NT2/D1 (cell line): ENCODE data around the gene TLL1.

Experiments used
- DNase-seq: peaks from one replicate; pipeline ENCODE4 v3.0.0-alpha.2; 2011; ENCODE audit warnings: low read depth, low spot score
- H3K27me3 ChIP-seq: 2 replicates; pipeline ENCODE4 v1.6.0; 2011; ENCODE audit warnings: mild to moderate bottlenecking; ENCODE audit not compliant: insufficient read length, insufficient read depth
- H3K36me3 ChIP-seq: 2 replicates; pipeline ENCODE4 v1.6.1; 2011; ENCODE audit warnings: mild to moderate bottlenecking, low read length, mixed read lengths; ENCODE audit not compliant: insufficient read depth, insufficient read length
- H3K4me1 ChIP-seq: 2 replicates; pipeline ENCODE4 v1.5.1; 2011; ENCODE audit not compliant: insufficient read depth, insufficient read length
- H3K4me3 ChIP-seq: 2 replicates; pipeline ENCODE4 v1.5.1; 2011; ENCODE audit warnings: low read depth; ENCODE audit not compliant: insufficient read length
- H3K9ac ChIP-seq: 2 replicates; pipeline ENCODE4 v1.6.0; 2011; ENCODE audit warnings: low read depth; ENCODE audit not compliant: insufficient read length
- H3K9me3 ChIP-seq: 2 replicates; pipeline ENCODE4 v1.5.1; 2011; ENCODE audit warnings: mild to moderate bottlenecking, low read length; ENCODE audit not compliant: insufficient read depth
- SUZ12 ChIP-seq: IDR thresholded peaks from 2 replicates; pipeline ENCODE4 v1.6.1; 2011; ENCODE audit not compliant: insufficient read length, insufficient read depth; ENCODE audit errors: extremely low read depth
- YY1 ChIP-seq: IDR thresholded peaks from 2 replicates; pipeline ENCODE4 v1.6.1; 2011; ENCODE audit not compliant: insufficient read length, insufficient read depth
- ZNF274 ChIP-seq: IDR thresholded peaks from 2 replicates; pipeline ENCODE4 v1.6.1; 2011; ENCODE audit warnings: mild to moderate bottlenecking, low read depth, low read length

TLL1 gene

GRCh38 chr4:165867961-165868360 lies 5.1 kb upstream of the TLL1 start:
- Histone ChIP-seq H3K9me3 (no peaks in the 10 kb centered on the region), H3K36me3 (no peaks in the 10 kb centered on the region), H3K9ac (no peak overlapping the region), H3K4me1 (no peaks in the 10 kb centered on the region), H3K4me3 (no peak overlapping the region), H3K27me3 (peaks cover 20% of the 10 kb centered on the region)
- no peak for DNase-seq
- TF ChIP-seq YY1: no peak
- TF ChIP-seq ZNF274: no peak
- no peak for TF ChIP-seq SUZ12

DNA sequence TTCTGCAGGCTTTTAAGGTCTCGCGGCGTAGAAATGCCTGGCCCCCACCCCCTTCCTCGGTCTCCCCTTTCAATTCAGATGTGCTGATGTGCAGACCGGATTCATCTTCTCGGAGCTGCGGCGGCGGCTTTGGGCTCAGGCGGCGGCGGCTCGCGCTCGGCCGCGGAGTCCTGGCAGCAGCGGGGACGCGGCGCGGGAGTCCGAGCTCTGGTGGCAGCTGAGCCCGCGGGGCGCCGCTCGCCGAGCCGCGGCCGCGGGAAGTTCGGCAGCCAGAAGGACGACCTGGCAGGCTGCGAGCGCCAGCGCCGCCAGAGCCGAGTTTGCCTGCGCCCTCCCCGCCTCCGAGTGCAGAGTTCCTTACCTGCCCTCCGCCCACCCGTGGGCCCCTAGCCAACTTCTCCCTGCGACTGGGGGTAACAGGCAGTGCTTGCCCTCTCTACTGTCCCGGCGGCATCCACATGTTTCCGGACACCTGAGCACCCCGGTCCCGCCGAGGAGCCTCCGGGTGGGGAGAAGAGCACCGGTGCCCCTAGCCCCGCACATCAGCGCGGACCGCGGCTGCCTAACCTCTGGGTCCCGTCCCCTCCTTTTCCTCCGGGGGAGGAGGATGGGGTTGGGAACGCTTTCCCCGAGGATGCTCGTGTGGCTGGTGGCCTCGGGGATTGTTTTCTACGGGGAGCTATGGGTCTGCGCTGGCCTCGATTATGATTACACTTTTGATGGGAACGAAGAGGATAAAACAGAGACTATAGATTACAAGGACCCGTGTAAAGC lies 448 bp downstream of the TLL1 start:
- DNase-seq: no peak
- H3K36me3 ChIP-seq: no peaks in the 10 kb centered on the region
- H3K9ac ChIP-seq: peak overlapping the region; percentile 61
- H3K4me1 ChIP-seq: no peaks in the 10 kb centered on the region
- no peak for TF ChIP-seq ZNF274
- peak; percentile 77 for TF ChIP-seq SUZ12
- no peak for TF ChIP-seq YY1
- H3K27me3 ChIP-seq: peaks cover 57% of the 10 kb centered on the region
- peak overlapping the region; percentile 56 for H3K4me3 ChIP-seq
- H3K9me3 ChIP-seq: no peaks in the 10 kb centered on the region

GRCh38 chr4:165874072-165874790 lies 1.2 kb downstream of the TLL1 start:
- TF ChIP-seq SUZ12: no peak
- TF ChIP-seq ZNF274: no peak
- no peak for TF ChIP-seq YY1
- Histone ChIP-seq H3K4me3 (peak overlapping the region; percentile 56), H3K4me1 (no peaks in the 10 kb centered on the region), H3K36me3 (no peaks in the 10 kb centered on the region), H3K9me3 (no peaks in the 10 kb centered on the region), H3K9ac (no peak overlapping the region), H3K27me3 (peaks cover 57% of the 10 kb centered on the region)
- DNase-seq: no peak

DNA sequence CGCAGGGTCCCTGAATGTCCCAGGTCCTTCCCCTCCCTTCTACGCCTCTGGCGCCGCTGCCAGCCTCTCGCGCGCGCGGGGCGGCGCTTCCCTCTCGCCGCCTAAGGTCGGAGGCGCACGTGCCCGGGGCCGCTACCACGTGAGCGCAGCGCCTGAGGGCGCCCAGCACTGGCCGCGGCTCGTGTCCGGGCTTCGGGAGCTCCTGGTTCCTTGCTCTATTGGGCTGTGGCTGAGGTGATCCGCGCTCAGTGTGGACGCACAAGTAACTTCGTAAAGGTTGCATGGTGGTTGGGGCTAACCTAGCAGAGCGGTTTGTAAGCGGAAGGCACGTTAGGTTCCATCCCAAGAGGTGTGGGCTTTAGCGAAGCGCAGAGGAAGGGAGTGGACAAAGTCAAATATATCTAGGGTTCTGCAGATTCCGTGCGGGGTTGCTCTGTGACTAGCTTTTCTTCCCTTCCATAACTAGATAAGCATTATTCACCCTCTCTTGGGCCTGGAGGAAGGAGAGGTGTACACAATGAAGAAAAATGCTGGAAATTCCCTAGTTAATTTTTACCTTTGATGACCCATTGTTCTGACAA lies 1.8 kb downstream of the TLL1 start:
- Histone ChIP-seq H3K27me3 (peaks cover 57% of the 10 kb centered on the region), H3K36me3 (no peaks in the 10 kb centered on the region), H3K9ac (no peak overlapping the region), H3K4me3 (peak overlapping the region; percentile 56), H3K4me1 (no peaks in the 10 kb centered on the region), H3K9me3 (no peaks in the 10 kb centered on the region)
- no peak for TF ChIP-seq ZNF274
- no peak for DNase-seq

DNA sequence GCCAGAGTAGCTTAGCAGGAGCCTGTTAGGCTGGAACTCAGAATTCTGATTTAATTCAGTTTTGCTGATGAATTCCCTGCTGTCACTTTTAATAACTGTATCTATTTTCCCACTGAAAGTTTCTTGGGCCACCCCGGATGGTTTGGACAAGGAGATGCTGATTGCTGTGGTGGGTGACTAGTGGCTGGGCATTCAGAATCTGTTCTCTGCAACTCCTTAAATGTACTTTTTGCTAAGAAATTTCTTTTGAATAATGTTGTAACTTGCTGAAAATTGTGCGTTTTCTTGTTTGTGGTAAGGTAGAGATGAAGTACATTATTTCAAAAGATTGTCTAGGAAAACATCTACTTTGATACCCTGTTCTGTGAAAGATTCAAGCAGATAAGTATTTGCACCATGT lies 2.4 kb downstream of the TLL1 start:
- Histone ChIP-seq H3K27me3 (peaks cover 57% of the 10 kb centered on the region), H3K4me3 (no peak overlapping the region)

GRCh38 chr4:165877286-165877685 lies 4.2 kb downstream of the TLL1 start:
- Histone ChIP-seq H3K4me3 (no peak overlapping the region), H3K9ac (no peak overlapping the region), H3K9me3 (no peaks in the 10 kb centered on the region), H3K27me3 (peaks cover 44% of the 10 kb centered on the region), H3K4me1 (no peaks in the 10 kb centered on the region), H3K36me3 (no peaks in the 10 kb centered on the region)
- no peak for DNase-seq
- no peak for TF ChIP-seq SUZ12
- no peak for TF ChIP-seq YY1
- no peak for TF ChIP-seq ZNF274

More for the DNA sequence above, 2.4 kb downstream of the TLL1 start:
- Histone ChIP-seq H3K36me3 (no peaks in the 10 kb centered on the region), H3K4me1 (no peaks in the 10 kb centered on the region), H3K9me3 (no peaks in the 10 kb centered on the region), H3K9ac (no peak overlapping the region)
- TF ChIP-seq YY1: no peak
- DNase-seq: no peak

DNA sequence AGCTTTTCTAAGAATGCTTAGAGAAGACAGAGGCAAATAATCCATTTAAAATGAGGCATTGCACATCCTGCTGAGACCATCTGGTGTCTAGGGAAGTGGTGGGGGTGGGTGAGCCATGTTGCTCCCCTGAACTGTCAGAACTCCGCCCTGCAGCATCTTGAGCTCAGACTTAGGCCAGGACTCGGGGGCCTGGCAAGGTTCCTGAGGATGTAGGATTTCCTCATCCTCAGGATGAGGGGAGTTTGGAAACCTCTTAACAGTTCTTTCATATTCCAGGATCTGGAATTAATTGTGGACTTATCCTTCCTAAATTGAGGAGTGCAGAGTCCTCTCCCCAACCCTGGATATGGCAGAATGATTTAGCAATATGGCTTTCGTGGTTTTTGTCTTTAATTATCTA lies 6.6 kb downstream of the TLL1 start:
- Histone ChIP-seq H3K9ac (no peak overlapping the region), H3K27me3 (peaks cover 20% of the 10 kb centered on the region), H3K4me3 (no peak overlapping the region), H3K4me1 (no peaks in the 10 kb centered on the region), H3K36me3 (no peaks in the 10 kb centered on the region), H3K9me3 (no peaks in the 10 kb centered on the region)
- no peak for DNase-seq
- no peak for TF ChIP-seq SUZ12
- TF ChIP-seq ZNF274: no peak
- no peak for TF ChIP-seq YY1
